Stimulated activated CD4-positive, alpha-beta T cell treated with anti-CD3 and anti-CD28 coated beads, Interleukin-4, amount 100 ng/mL, for 48 hours (primary cell): ENCODE measurements around the gene SCUBE2.

Experiments
- DNase-seq, 2 donors: peaks; one replicate each; pipeline ENCODE4 v3.0.0-alpha.2; 2020; ENCODE audit warnings: low read depth in 2 of 2

The SCUBE2 gene

DNA sequence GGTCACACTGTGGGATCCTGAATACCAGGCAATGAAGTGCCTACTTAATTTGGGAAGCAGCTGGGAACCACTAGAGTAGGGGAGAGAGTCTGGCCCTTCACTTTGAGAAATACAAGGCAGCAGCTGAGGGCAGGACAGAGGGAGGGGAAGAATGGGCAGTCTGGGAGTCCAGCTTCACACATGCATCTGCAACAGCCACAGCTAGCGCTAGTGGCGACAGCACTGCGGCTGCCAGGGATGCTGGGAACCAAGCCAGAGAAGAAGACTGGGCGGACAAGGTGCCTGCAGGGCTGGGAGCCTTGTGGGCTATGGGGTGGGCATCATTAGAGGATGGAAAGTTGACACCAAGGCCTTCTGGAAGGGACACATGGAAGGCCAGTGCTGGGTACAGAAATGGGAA, 15.8 kb downstream of the SCUBE2 start:
- DNase-seq, result no peak

DNA sequence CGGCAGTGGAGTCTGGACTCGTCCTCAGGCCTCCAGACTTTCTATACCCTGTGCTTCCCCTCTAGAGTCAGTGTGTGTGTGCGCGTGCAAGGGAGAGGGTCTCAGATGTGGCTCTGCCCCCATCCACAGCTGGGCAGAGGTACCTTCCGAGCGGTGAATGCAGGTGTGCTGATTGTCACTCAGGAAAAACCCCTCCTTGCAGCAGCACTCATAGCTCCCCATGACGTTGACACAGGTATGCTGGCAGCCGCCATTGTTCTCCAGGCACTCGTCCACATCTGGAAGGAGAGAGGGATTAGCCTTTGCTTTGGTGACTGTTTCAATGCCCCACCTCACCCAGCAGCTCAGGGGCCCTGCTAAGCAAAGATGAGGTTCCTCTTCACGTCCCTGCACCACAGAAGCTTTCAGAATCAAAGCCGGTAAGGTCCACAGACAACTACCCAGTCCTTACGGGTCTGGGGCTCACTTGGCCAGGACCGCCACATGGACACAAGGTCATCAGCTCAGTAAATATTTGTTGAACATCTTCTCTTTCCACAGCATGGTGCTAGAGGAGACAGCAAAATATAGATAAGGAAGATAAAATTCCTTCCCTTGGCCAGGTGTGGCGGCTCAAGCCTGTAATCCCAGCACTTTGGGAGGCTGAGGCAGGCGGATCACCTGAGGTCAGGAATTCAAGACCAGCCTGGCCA, 16.9 kb downstream of the SCUBE2 start:
- DNase-seq, result no peak

DNA sequence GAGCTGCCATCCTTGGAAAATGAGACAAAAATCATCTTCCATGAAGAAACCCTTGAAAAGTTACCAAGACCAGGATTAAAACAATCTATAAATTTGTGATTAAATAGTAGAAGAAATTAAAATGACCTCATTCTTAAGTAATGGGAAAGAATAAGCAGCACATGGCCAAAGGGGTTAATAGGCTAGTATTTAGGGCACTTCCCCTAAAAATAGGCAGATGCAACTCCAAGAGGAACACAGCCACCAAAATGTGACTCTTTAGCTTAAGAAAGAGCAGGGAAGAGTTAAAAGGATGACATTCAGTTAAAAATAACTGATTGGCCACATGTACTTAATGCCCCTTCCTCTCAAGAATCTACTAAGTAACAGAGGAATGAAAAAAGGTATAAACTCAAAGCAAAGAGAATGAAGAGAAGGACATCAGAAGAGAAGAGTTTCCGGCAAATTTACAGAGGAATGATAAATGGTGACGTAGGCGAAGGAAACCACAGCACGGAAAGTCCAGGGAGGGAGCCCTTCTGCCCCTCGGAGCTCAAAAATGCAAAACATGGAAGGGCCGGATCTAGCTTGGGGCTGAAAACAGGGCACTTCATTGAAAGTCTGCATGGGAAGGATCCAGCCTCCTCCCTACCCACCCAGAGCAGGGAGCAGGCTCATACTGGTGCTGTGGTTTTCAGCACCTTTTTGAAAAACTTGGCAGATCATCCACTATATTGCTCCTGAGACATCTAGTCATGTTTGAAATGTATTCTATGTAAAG, 17.8 kb downstream of the SCUBE2 start:
- no peak for DNase-seq

DNA sequence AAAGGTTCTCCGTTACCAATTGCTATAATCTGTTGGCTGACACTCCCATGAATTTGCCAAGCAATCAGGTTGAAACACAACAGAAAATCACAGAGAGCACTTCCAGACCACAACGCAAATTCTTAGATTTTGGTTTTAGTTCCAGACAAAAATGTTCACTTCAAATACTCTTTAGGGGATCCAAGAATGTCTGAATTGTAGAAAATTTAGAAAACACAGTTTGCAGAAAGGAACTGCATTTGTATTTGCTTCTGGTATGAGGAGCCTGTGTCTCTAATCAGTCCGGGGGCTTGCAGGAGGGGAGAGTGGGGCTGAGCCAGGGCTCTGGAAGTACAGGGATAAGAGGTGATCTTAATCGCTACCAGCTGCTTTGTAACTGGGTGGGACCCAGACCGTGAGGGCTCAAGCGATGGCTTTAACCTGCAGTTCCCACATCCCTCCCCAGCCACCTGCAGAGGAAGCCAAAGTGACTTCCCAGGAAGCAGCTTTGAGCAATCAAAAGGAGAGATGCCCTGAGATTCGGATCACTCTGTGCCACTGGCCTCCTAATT, 18.7 kb downstream of the SCUBE2 start:
- DNase-seq, result no peak

DNA sequence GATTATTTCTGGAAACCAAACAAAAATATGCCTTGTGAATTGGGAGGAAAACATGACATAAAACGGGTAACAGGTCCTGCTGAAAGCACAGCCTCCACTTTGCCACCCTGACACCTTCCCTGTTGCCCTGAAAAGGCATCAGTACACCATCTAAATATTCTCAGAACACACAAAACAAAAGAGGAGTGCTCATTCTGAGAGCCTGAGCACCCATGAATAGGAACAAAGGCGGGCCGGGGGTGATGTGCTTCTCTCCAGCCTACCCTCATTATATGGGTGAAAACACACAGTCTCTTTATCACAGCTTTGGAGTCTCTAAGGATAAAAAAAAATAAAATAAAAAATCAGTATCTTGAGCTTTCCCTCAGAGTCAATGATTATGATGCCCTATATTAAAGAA, 19.7 kb downstream of the SCUBE2 start:
- no peak for DNase-seq

DNA sequence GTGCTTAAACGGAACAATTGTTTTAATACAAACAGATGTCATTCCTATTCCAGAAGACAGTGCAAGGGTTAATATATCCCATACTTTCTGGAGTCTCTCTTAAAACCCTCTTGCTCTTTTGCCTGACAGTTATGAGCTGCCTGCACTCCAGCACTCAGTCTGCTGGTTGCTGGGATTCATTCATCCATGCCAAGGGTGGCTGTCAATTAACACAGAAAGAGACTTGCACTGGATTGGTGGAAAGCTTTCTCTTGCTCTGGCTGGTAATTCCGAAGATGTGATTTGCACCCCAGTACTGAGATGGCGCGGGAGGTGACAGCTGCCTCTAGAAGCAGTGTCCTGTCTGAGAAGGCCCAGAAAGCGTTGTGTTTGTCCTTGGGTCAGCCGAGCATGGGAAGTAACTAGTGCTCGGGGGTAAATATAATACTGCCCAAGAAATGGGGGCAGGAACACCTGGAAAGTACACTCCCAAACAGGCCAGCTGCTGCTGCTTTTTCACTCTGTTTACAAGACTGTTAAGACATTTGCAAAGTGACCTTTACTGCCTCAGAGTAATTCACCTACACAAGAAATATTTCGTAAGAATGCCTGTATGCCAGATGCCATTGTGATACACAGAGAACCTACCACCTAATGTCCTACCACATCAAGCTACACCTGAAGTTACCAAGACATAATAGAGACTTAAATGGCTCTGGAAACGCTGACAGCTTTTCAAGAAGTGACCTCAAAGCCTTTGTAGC, 20.5 kb downstream of the SCUBE2 start:
- DNase-seq, result no peak

DNA sequence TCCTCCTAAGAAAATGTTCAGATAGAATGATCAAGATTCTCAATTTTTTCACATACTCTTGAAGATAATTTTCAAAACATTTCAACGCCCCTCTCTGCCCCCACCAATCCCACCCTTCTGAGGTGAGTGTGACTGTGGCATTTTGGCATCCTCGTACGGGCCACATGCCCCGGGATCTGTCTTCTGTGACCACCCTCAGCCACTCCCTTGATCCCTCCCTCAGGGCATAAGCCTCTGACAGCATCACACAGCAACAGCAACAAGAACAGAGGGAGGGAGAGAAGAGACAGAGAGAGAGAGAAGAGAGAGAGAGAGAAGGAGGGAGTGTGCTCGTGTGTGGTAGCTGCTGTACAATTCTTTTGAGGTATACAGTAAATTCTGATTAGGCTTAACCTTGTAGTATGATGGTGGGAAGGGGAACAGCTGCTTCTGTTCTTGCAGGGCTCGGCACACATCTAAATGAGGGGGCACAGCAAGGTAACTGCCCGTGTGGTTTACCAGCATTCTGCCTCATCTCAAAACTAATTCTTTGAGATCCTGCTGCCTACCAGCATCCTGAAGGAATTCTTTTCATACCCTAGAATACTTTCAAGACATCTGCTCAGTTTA, 21.4 kb downstream of the SCUBE2 start:
- DNase-seq, result no peak

DNA sequence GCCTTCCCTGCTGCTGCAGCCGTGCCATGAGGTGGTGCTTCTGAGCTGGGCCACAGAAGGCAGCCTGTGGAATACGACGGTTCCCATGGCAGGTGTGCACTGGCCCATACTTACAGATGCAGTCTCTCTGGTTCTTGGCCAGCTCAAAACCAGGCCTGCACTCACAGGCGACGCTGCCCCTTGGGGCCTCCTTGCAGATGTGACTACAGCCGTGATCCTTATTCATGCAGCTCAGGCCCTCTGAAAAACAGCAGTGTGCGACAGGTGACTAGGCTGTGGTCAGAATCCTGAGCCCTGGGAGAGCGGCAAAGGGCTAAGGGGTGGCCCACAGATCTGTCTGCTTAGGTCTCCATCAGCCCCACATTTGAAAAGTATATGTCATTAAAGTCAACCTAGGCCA, 22.1 kb downstream of the SCUBE2 start:
- no peak for DNase-seq

DNA sequence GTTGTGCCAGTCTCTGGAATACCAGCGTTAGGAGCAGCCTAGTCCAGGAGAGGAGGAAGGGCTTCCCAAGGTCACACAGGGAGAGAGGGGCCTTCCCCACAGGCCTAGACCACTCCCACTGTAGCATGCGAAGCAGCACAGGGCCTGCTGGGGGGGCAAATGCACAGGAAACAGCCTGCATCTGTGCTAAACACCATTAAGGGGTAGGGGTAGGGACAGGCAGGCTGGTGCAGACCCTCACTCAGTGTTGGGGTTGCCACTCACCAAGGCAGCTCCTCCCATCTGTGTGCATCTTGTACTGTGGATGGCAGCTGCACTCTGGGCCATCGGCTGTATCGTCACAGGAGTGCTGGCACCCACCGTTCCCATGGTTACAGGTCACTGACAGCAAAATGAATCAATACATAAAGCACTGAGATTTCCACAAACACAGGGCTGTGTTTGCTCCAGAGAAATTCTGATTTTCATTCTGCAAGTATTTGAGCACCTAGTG, 24.9 kb downstream of the SCUBE2 start:
- DNase-seq, result no peak

DNA sequence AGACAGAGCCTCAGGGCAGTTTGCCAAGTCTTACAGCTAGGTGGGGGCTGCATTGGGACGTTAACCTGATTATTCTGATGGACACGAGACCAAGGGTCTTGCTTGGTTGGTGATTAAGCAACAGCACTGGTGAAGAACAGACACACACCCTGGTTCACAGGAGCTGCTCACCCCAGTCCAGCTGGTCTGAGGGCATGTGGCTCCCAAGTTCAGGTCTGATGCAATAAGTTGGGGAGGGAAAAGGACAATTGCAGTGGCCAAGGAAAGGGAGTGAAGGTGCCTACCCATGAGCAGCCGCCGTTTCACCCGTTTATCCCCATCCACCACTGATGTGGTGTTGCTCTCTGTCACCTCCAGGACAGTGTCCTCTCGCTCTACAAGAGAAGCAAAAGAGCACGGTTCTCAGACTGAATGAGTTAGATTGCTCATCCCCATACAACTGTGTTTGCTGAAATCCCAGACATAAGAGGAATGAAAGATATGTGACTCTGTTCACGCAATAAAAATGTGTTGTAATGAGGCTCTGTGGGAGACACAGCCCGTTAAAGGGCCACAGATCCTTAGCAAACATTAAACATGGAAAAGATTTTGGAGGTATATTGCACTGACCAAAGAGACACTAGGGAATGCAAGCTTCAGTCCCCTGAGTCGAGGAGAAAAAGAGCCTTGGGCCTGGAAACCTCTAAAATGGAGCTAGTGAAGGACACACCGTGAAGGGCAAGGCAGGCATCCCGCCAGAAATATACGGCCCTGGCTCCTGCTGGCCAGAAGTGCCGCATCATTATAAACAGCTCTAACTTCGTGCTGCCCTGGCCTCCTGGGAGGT, 25.6 kb downstream of the SCUBE2 start:
- no peak for DNase-seq

DNA sequence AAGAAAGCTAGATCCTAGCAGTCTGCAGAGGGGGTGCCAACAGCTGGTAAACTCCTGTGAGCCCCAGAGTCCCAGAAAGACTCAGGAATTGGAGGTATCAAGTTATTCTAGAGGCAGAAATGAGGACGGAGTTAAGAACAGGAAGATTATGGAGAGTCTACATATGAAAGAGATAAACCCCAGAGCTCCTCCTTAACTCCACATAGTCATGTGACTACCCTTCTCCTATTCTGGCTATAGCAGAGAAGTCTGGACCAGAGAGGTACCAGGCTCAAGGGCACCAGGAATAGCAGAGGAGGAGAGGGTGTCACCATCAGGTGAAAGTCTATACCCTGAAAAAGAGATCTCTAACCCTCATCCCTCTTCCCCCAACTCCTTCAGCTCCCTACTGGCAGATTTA, 29.6 kb downstream of the SCUBE2 start:
- no peak for DNase-seq

DNA sequence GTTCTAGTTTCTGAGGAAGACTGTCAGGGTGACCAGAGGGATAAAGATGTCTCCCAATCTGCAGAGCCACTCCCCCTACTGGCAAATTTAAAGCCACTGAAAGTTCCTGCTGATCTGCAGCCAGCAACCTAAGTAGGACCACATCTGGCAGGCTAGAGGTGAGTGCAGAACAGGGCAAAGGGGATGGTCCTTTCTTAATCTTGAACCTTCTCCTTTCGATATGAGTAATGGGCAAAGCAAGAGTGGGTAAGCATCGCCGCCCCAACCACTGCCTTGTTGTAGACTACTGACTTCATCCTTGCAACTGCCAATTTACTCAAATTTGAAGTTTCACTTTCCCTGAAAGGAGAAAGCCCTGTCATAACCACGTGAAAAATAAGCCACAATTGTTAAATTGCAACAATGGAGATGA, 30.7 kb downstream of the SCUBE2 start:
- peak; percentile 59 to 60 for DNase-seq

DNA sequence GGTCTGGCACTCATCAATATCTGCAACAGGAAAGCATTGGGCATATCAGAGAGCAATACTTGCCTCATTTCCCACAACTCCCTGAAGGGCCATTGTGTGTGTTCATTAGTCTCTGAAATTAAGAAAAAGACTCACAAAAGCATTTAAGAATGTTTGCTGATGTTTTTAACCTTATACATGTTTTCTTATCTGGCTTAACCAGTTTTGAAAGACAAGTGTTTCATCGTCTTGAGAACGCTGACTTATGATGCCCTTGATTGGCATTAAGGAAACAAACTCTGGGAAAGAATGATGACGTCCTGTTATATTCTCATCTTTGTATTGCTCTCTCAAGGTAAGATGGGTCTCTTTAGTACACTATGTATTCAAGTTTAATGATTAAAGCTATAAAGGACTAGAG, 32.0 kb downstream of the SCUBE2 start:
- DNase-seq, result no peak

DNA sequence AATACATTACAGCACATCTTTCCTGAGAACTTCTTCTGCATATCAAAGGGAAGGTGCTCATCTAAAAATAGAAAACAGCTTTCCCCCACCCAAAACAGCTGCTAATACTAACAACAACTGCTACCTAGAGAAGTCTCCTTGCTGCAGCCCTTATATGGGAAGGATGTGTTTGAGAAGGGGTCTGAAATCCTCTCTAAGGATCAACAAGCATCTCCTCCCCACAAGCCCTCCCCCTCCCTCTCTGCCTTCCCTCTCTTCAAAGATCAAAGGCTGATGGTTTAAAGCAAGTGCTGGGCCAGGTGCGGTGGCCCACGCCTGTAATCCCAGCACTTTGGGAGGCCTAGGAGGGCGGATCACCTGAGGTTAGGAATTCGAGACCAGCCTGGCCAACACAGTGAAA, 33.5 kb downstream of the SCUBE2 start:
- no peak for DNase-seq

DNA sequence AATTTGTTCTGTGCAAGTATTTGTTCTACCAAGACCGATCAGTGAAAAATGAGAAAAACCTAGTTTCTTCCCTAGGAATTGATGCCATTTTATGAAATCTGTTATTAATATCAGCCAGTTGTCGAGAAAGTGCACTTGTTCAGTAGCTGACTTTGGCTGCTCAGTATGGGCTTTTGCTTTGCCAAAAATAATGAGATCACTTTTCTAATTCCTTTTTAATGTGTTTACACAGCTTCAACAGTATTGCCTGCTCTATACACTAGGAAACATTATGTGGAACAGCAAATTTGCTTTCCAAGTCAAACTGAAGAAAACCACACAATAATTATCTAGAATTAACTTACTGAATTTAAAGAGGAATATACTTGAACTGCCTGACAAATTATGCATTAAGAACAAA, 34.4 kb downstream of the SCUBE2 start:
- DNase-seq, result no peak

DNA sequence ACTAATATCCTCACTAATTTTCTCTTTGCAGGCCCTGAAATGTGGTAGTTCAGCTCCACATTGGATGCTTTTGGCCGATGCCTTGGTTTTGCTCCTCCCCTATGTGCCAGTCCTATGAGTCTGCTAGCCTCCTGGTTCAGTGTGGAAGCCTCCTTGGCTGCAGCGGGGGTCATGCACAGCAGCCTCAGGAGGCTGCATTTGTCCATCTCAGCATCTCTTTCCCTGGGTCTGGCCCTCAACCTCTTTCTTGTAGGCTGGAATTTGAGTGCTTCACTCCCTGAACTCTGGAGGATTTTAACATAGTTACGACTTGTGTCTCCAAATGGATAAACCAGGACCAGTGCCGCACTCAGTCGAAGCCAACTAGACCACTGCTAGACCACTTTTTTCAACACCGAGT, 34.9 kb downstream of the SCUBE2 start:
- no peak for DNase-seq

DNA sequence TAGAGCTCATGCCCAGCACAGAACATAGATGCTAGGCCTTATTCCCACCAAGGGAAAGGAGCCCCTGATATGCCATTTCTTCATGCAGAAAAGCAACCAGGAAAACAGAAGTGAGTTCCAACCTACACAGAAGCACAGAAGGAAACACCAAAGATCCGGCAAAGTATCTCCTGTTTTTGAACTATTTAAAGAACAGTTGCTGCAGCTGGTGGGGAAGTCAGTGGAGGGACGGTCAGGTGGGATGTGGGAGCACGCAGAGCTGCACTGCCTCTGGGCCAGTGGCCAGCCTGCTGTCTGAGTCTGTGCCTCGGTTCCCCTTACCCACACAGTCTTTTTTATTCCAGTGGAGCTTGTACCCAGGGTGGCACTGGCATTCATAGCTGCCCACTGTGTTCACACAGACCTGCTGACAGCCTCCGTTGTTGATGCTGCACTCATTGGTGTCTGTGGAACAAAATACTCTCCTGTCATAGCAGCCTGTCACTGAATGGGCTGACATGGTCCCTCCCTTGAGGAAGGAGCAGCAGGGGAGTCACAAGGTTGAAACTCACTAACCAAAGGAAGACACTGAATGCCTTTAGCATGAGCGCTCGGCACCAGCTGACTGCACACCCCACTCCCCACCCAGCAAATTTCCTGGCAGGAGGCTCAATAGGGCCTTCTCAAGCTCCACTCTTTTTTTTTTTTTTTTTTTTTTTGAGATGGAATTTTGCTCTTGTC, 37.9 kb downstream of the SCUBE2 start:
- DNase-seq, result no peak

DNA sequence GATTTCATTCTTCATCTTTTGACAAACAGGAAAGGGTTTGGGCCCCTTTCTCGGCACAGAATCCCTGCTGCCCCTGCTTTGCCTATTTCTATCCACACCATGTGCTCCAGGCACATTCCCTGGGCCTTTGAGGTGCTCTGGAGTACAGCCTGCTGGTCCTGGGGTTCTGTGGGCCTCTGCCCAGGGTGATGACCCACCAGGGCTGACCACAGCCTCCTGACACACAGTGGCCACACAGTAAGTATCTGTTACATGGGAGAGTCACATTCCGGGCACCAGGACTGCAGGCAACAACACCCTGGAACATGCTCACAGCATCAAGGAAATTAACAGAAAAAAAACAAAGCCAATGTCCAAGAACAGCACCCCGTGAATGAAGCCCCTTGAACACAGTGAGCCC, 39.1 kb downstream of the SCUBE2 start:
- no peak for DNase-seq

DNA sequence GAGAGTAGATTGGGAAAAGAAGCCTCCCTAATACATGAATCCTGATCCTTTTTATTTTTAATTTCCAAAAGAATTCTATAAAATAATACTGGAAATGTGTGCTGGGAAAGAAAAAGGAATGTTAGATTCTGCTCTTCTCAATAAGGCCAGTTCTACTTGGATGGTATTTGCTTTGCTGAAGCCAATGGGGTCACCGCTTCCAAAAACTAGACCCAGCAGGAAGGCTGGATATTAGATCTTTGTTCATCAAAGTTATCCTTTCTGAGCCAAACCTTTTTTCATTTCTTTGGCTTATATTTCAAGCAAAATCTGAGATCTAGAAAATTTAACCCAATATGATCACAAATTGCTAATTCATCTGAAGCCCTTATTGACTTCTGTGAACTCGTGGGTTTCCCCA, 41.4 kb downstream of the SCUBE2 start:
- no peak for DNase-seq

DNA sequence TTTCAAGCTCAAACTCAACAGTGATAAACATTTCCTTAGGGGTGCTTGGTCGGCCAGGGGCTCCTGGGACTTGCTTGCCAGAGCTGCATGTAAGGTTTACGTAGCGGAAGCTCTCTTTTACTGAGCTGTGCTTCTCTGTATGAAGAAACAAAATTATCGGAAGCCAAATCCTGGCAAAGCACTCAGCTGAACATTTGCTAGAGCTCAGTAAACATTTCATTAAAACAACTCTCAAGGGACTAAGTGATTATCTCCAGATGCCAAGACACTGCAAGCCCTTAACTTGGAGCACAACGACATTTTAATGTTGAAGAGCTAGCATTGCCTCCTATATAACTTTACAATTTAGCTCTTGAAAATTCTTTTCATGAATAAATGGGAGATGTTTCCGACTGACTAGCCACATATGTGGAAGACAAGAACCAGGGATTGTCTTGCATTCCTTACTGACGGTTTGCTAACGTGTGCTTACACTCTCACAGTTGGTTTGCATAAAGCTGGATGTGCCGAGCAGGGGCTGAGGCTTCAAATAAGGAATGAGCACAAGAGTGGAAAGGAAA, 43.4 kb downstream of the SCUBE2 start:
- DNase-seq, result no peak
